SK-N-SH (cell line): ENCODE results near the gene MAST1. TPM values are rescaled to one million over a fixed set of nuclear protein-coding genes. Genes with fewer than 3 reads are reported as not detected.

Source experiments
- CTCF ChIA-PET: fragments of 300-600, 350-600 bp; formaldehyde crosslinking; extraction: SDS; loops from one replicate; lab custom pipeline; 2021; lab: Yijun Ruan, JAX
- POLR2A ChIA-PET: fragments of 350-600 bp; sonication (Branson Sonifier 250); formaldehyde crosslinking; extraction: SDS; loops from one replicate; lab custom pipeline; 2020; ENCODE audit warnings: antibody characterized with exemption, inconsistent platforms; lab: Yijun Ruan, JAX
- DNase-seq: peaks from one replicate; pipeline ENCODE4 v3.0.0; 2012
- H2AFZ ChIP-seq: fragments of 200-600 bp; sonication (generic); 2 replicates; pipeline ENCODE4 v1.8.1; 2016; ENCODE audit warnings: antibody characterized with exemption, mild to moderate bottlenecking, low read depth
- H3F3A ChIP-seq: fragments of 200-600 bp; sonication (generic); replicated peaks from 2 replicates; pipeline ENCODE3; 2016; ENCODE audit warnings: antibody characterized with exemption, mild to moderate bottlenecking; ENCODE audit not compliant: insufficient read depth
- H3K27ac ChIP-seq, 2 experiments: fragments of 200-500 bp in 1 of 2; fragments of 200-600 bp in 1 of 2; sonication (Bioruptor generic) in 1 of 2; sonication (generic), shearing (Covaris generic) in 1 of 2; 2 replicates each; pipeline versions ENCODE4 v1.5.1 to v1.6.1; 2014 to 2016; ENCODE audit warnings: low read depth in 2 of 2, inconsistent platforms in 1 of 2, low read length in 1 of 2, mild to moderate bottlenecking in 1 of 2, mixed read lengths in 1 of 2
- H3K27me3 ChIP-seq: fragments of 200-600 bp; sonication (generic), shearing (Covaris generic); 2 replicates; pipeline ENCODE4 v1.6.1; 2016; ENCODE audit warnings: mixed run types; ENCODE audit not compliant: insufficient read depth
- H3K36me3 ChIP-seq, 2 experiments: fragments of 200-500 bp in 1 of 2; fragments of 200-600 bp in 1 of 2; sonication (Bioruptor generic) in 1 of 2; sonication (generic) in 1 of 2; replicated peaks in 1 of 2; 2 replicates each; pipeline versions ENCODE3 to v1.5.1; 2014 to 2016; ENCODE audit warnings: low read length in 1 of 2, mild to moderate bottlenecking in 1 of 2; ENCODE audit not compliant: insufficient read depth in 2 of 2, control insufficient read depth in 1 of 2
- H3K4me1 ChIP-seq, 2 experiments: fragments of 200-500 bp in 1 of 2; fragments of 200-600 bp in 1 of 2; sonication (Bioruptor generic) in 1 of 2; sonication (generic), shearing (Covaris generic) in 1 of 2; 2 replicates each; pipeline versions ENCODE4 v1.5.1 to v1.6.1; 2014 to 2016; ENCODE audit warnings: low read depth in 1 of 2, low read length in 1 of 2, mixed run types in 1 of 2; ENCODE audit not compliant: insufficient read depth in 2 of 2, control insufficient read depth in 1 of 2
- H3K4me2 ChIP-seq: fragments of 200-600 bp; sonication (generic), shearing (Covaris generic); 2 replicates; pipeline ENCODE4 v1.6.1; 2017; ENCODE audit warnings: mixed run types
- H3K4me3 ChIP-seq, 2 experiments: fragments of 200-500 bp in 1 of 2; fragments of 200-600 bp in 1 of 2; sonication (Bioruptor generic) in 1 of 2; sonication (generic), shearing (Covaris generic) in 1 of 2; 2 replicates each; pipeline versions ENCODE4 v1.5.1 to v1.8.1; 2014 to 2016; ENCODE audit warnings: low read depth in 2 of 2, inconsistent platforms in 1 of 2, low read length in 1 of 2, mild to moderate bottlenecking in 1 of 2, mixed read lengths in 1 of 2, moderate library complexity in 1 of 2
- H3K79me2 ChIP-seq: fragments of 200-600 bp; sonication (generic); 2 replicates; pipeline ENCODE4 v1.8.1; 2017; ENCODE audit warnings: mild to moderate bottlenecking; ENCODE audit not compliant: insufficient read depth
- H3K9ac ChIP-seq: fragments of 200-600 bp; sonication (generic); 2 replicates; pipeline ENCODE4 v1.6.1; 2017; ENCODE audit warnings: mixed run types
- H3K9me2 ChIP-seq: fragments of 200-600 bp; sonication (generic); 2 replicates; pipeline ENCODE4 v1.6.1; 2017; ENCODE audit warnings: mixed run types
- H3K9me3 ChIP-seq: fragments of 200-600 bp; sonication (generic); 2 replicates; pipeline ENCODE4 v1.6.1; 2017; ENCODE audit warnings: mixed run types, mild to moderate bottlenecking, moderate library complexity
- H4K20me1 ChIP-seq: fragments of 200-600 bp; sonication (generic); 2 replicates; pipeline ENCODE4 v1.6.1; 2017; ENCODE audit warnings: mild to moderate bottlenecking, mixed run types; ENCODE audit not compliant: insufficient read depth
- ELF1 ChIP-seq: IDR thresholded peaks from 2 replicates; pipeline ENCODE4 v1.4.0; 2012
- EP300 ChIP-seq, 2 experiments: IDR thresholded peaks; 2 replicates each; pipeline versions ENCODE4 v1.4.0 to v1.6.1; 2012; ENCODE audit warnings: borderline replicate concordance in 1 of 2, low read depth in 1 of 2, low read length in 1 of 2
- EZH2phosphoT487 ChIP-seq: fragments of 200-600 bp; sonication (generic); IDR thresholded peaks from 2 replicates; pipeline ENCODE4 v1.6.1; 2017; ENCODE audit warnings: low read depth, mixed run types, mild to moderate bottlenecking, antibody characterized with exemption, moderate library complexity, borderline replicate concordance
- FOSL2 ChIP-seq: IDR thresholded peaks from 2 replicates; pipeline ENCODE4 v1.4.0; 2012; ENCODE audit warnings: low read depth, mild to moderate bottlenecking, moderate library complexity, borderline replicate concordance
- FOXJ3 ChIP-seq: sonication (generic); formaldehyde crosslinking; IDR thresholded peaks from 2 replicates; pipeline ENCODE4 v1.5.1; 2020; ENCODE audit warnings: mild to moderate bottlenecking, missing genetic modification reagents
- GABPA ChIP-seq: IDR thresholded peaks from 2 replicates; pipeline ENCODE4 v1.4.0; 2012; ENCODE audit warnings: low read depth, mild to moderate bottlenecking
- GATA2 ChIP-seq: sonication (generic); formaldehyde crosslinking; IDR thresholded peaks from 2 replicates; pipeline ENCODE4 v1.5.0; 2020; ENCODE audit warnings: mild to moderate bottlenecking, missing genetic modification reagents
- JUND ChIP-seq: IDR thresholded peaks from 2 replicates; pipeline ENCODE4 v1.4.0; 2012
- MXI1 ChIP-seq: IDR thresholded peaks from 2 replicates; pipeline ENCODE4 v1.6.1; 2012; ENCODE audit warnings: mild to moderate bottlenecking, low read depth, low read length, improper control_type of control experiment
- NFIC ChIP-seq: IDR thresholded peaks from 2 replicates; pipeline ENCODE4 v1.4.0; 2012; ENCODE audit warnings: borderline replicate concordance
- POLR2AphosphoS5 ChIP-seq: IDR thresholded peaks from 2 replicates; pipeline ENCODE4 v1.6.1; 2012; ENCODE audit warnings: low read depth, low read length
- RFX5 ChIP-seq: IDR thresholded peaks from 2 replicates; pipeline ENCODE4 v1.6.1; 2012; ENCODE audit warnings: mild to moderate bottlenecking, improper control_type of control experiment, low read length
- RXRA ChIP-seq: IDR thresholded peaks from 2 replicates; pipeline ENCODE4 v1.4.0; 2012; ENCODE audit warnings: low read depth, mild to moderate bottlenecking, borderline replicate concordance
- TAF1 ChIP-seq: IDR thresholded peaks from 2 replicates; pipeline ENCODE4 v1.6.1; 2012; ENCODE audit warnings: low read depth, mild to moderate bottlenecking, low read length, moderate library complexity, borderline replicate concordance
- TCF12 ChIP-seq: IDR thresholded peaks from 2 replicates; pipeline ENCODE4 v1.4.0; 2012
- USF1 ChIP-seq: IDR thresholded peaks from 2 replicates; pipeline ENCODE4 v1.4.0; 2012; ENCODE audit warnings: low read depth, borderline replicate concordance
- WGBS: methylation state at CpG from one replicate; pipeline ENCODE4 v1.1.6; 2017; ENCODE audit warnings: low lambda C conversion rate; 5-methylcytosine and 5-hydroxymethylcytosine counted together
- polyA plus RNA-seq, 3 experiments: library from polyadenylated mRNA; depleted of rRNA; stranded (reverse); fragments of >200 nt; gene quantifications; 2 replicates each; pipeline ENCODE4 v1.2.3, GENCODE V29; 2012
- TF ChIP-seq, protein P1 (sequence below): fragments of 150-350 bp; IDR thresholded peaks from 2 replicates; pipeline ENCODE4 v1.6.1; 2016; ENCODE audit warnings: mild to moderate bottlenecking, low read depth, low read length
- TF ChIP-seq, protein P2 (sequence below): fragments of 150-350 bp; IDR thresholded peaks from 2 replicates; pipeline ENCODE4 v1.6.1; 2017; ENCODE audit warnings: antibody characterized with exemption, low read length, low read depth, borderline replicate concordance
- TF ChIP-seq, protein P3 (sequence below): IDR thresholded peaks from 2 replicates; pipeline ENCODE4 v1.4.0; 2012; ENCODE audit warnings: low read depth
- TF ChIP-seq, protein P4 (sequence below): IDR thresholded peaks from 2 replicates; pipeline ENCODE4; 2012

The MAST1 gene
- polyA plus RNA-seq, 1 of the 3 experiments (the other 2 are of a cell fraction) = 9.7 TPM

DNA sequence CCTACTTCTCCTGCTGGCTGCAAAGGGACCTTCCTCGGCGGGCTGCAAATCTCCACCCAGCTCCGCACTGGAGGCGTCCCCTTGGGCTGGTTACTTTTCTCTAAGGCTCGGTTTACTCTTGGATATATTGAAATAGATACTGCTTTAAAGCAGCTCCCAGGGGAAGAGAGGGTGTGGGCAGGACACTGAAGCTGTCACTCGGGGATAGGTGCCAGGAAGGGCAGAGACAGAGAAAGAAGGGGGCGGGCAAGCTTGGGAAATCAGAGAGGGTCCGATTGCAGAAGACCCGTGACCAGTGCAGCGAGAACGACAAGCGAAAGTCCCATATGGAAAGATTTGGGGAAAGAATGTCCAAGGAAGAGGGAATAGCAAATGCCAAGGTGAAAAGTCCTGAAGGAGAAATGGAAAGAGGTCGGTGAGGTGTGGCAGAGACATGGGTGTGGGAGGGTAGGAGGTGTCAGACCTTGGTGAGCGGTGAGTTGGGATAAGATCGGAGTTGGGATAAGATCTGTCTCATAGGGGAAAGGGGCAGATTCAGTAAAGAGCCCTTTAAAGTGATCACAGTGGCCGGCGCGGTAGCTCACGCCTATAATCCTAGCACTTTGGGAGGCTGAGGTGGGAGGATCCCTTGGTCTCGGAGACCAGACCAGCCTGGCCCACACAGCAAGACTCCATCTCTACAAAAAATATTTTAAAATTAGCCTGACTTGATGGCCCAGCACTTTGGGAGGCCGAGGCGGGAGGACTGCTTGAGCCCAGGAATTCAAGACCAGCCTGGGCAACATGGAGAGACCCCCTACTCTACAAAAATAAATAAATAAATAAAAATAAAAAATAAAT lies 35.8 kb upstream of the MAST1 start:
- TF ChIP-seq RFX5 = no peak
- TF ChIP-seq FOSL2 = no peak
- TF ChIP-seq, protein P1, sequence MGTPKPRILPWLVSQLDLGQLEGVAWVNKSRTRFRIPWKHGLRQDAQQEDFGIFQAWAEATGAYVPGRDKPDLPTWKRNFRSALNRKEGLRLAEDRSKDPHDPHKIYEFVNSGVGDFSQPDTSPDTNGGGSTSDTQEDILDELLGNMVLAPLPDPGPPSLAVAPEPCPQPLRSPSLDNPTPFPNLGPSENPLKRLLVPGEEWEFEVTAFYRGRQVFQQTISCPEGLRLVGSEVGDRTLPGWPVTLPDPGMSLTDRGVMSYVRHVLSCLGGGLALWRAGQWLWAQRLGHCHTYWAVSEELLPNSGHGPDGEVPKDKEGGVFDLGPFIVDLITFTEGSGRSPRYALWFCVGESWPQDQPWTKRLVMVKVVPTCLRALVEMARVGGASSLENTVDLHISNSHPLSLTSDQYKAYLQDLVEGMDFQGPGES = no peak
- no peak; the same call in 1 of the 2 replicates for TF ChIP-seq MXI1
- no peak for TF ChIP-seq FOXJ3 (CRISPR knock-in tag)
- TF ChIP-seq TAF1 = no peak
- no peak for TF ChIP-seq GABPA
- TF ChIP-seq POLR2AphosphoS5 = no peak
- TF ChIP-seq RXRA = no peak
- TF ChIP-seq NFIC = no peak
- TF ChIP-seq ELF1 = no peak
- no peak for TF ChIP-seq GATA2 (CRISPR knock-in tag)
- TF ChIP-seq, protein P2, sequence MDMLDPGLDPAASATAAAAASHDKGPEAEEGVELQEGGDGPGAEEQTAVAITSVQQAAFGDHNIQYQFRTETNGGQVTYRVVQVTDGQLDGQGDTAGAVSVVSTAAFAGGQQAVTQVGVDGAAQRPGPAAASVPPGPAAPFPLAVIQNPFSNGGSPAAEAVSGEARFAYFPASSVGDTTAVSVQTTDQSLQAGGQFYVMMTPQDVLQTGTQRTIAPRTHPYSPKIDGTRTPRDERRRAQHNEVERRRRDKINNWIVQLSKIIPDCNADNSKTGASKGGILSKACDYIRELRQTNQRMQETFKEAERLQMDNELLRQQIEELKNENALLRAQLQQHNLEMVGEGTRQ = no peak
- TF ChIP-seq JUND = no peak
- TF ChIP-seq EP300 (IDR thresholded peaks at IDR 0.05; ENCODE audit: borderline replicate concordance in 1 of 2, low read depth in 1 of 2, low read length in 1 of 2) = no peak
- TF ChIP-seq USF1 = no peak
- TF ChIP-seq, protein P3, sequence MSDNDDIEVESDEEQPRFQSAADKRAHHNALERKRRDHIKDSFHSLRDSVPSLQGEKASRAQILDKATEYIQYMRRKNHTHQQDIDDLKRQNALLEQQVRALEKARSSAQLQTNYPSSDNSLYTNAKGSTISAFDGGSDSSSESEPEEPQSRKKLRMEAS = no peak
- no peak for TF ChIP-seq EZH2phosphoT487
- TF ChIP-seq, protein P4, sequence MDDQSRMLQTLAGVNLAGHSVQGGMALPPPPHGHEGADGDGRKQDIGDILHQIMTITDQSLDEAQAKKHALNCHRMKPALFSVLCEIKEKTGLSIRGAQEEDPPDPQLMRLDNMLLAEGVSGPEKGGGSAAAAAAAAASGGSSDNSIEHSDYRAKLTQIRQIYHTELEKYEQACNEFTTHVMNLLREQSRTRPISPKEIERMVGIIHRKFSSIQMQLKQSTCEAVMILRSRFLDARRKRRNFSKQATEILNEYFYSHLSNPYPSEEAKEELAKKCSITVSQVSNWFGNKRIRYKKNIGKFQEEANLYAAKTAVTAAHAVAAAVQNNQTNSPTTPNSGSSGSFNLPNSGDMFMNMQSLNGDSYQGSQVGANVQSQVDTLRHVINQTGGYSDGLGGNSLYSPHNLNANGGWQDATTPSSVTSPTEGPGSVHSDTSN = no peak
- TF ChIP-seq TCF12 = no peak
- ChIA-PET POLR2A (interaction anchor here (0.8 to 2.6 kb wide), 3 partner anchors 10 to 35 kb away, joined by 3 to 20 read pairs (median 3); partner anchors contain the start of gene JUNB), CTCF (interaction anchor here (0.6 to 17.1 kb wide), 9 partner anchors 9 to 65 kb away, joined by 3 to 447 read pairs (median 7); partner anchors contain the start of genes HOOK2 and JUNB)
- Histone ChIP-seq H4K20me1 (no peaks in the 10 kb centered on the region), H2AFZ (peak overlapping the region; percentile 98), H3F3A (peaks cover 11% of the 10 kb centered on the region), H3K9me2 (no peaks in the 10 kb centered on the region), H3K4me3 (peak overlapping the region; percentile 74 to 95), H3K79me2 (peaks cover 19% of the 10 kb centered on the region), H3K4me1 (peaks cover 8 to 29% of the 10 kb centered on the region in 2 experiments; a peak in 1 of 4 replicates), H3K27me3 (no peaks in the 10 kb centered on the region), H3K9ac (peak overlapping the region; percentile 32), H3K9me3 (no peaks in the 10 kb centered on the region), H3K4me2 (peak overlapping the region; percentile 100), H3K36me3 (peaks cover 4 to 8% of the 10 kb centered on the region in 2 experiments), H3K27ac (peak overlapping the region in 1 of 2 experiments; percentile 74; a peak in 1 of 4 replicates)
- WGBS = 51% methylated on average over 22 of the region's 22 CpGs
- DNase-seq = no peak
